Memory B cell (primary cell): ENCODE data around the gene SKIDA1.
"Not testable (repeated sequence)": the region's sequence is repeated elsewhere in the genome, so short reads cannot be mapped to it uniquely, and the experiment has no call there.

ENCODE experiments used
- ATAC-seq: fragments of 150-1000 bp; cut with Tn5 transposase; 2 replicates; pipeline ENCODE4 v1.10.0; 2021; ENCODE audit warnings: low read depth, mild to moderate bottlenecking, moderate library complexity
- DNase-seq, 2 donors: peaks; one replicate each; pipeline ENCODE4 v3.0.0; 2022; ENCODE audit warnings: low spot score in 2 of 2
- H3K27ac Mint-ChIP-seq: one replicate; pipeline ENCODE4 v1.8.0; 2022; ENCODE audit warnings: mild to moderate bottlenecking, moderate library complexity, mixed read lengths
- H3K27me3 Mint-ChIP-seq: one replicate; pipeline ENCODE4 v1.8.0; 2022; ENCODE audit warnings: mixed read lengths
- H3K36me3 Mint-ChIP-seq: one replicate; pipeline ENCODE4 v1.8.0; 2022; ENCODE audit warnings: mild to moderate bottlenecking, mixed read lengths
- H3K4me1 Mint-ChIP-seq: one replicate; pipeline ENCODE4 v1.8.0; 2022; ENCODE audit warnings: mixed read lengths
- H3K4me3 Mint-ChIP-seq: one replicate; pipeline ENCODE4 v1.8.0; 2022; ENCODE audit warnings: mild to moderate bottlenecking, moderate library complexity, mixed read lengths
- H3K9me3 Mint-ChIP-seq: one replicate; pipeline ENCODE4 v1.8.0; 2022; ENCODE audit warnings: mixed read lengths

SKIDA1 gene

DNA sequence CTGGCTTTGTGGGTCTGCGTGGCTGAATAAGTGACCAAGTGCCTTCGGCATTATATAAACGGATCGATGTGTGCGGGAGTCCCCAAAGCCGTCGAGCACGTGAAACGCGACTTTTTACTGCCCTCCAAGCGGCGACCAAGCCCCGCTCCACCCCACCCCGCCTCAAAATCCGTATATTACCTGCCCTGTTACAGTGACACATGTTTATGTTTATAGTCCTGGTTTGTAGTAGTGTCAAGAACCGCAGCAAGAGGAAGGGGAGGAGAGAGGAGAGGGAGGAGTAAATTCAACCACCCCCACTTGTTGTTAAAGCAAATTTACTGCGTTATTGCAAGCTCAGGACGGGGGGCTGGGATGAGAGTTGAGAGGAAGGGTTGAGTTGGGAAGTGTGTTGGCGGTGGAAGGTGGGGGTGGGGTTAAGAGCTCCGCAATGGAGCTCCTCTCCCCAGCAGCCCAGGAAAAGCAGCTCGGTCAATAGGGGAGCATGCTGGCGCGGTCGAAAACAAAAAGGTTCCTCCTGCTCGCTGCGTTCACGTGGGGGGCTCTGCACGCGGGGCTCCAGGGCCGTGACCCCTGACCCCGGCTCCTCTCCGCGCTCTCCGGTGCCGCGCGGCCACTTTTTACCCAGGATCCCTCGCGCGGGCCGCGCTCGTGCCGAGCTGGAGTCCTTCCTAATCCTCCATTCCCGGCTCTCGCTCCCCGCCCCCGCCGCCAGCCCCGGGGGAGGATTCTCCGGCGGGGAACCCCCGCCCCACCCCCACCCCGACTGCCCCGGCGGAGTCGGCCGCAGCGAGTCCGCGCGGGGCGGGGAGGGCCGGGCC, at the start of gene SKIDA1:
TSS of gene SKIDA1 (minus strand) at position 316 of the 821 bp plus-strand sequence. CDS start 7,860 bp downstream, outside the sequence.
- DNase-seq (peak in 1 of 2 donors; percentile 32), ATAC-seq (peak; percentile 61)
- Mint-ChIP-seq H3K4me3 (peak within 1 kb of the TSS; percentile 93), H3K4me1 (peaks cover 17% of the 10 kb centered on the region), H3K9me3 (no peaks in the 10 kb centered on the region), H3K27ac (peak within 1 kb of the TSS; percentile 90), H3K27me3 (peaks cover 5% of the 10 kb centered on the region), H3K36me3 (no peaks in the 10 kb centered on the region)

DNA sequence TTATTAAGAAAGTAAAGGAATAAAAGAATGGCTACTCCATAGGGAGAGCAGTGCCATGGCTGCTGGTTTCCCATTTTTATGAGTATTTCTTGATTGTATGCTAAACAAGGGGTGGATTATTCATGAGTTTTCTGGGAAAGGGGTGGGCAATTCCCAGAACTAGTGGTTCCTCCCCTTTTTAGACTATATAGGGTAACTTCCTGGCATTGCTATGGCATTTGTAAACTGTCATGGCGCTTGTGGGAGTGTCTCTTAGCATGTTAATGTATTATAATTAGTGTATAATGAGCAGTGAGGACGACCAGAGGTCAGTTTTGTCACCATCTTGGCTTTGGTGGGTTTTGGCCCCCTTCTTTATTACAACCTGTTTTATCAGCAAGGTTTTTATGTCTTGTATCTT, 49.0 kb upstream of the SKIDA1 start:
- H3K27ac Mint-ChIP-seq, H3K27me3 Mint-ChIP-seq, H3K9me3 Mint-ChIP-seq, ATAC-seq, H3K4me3 Mint-ChIP-seq, DNase-seq: not testable (repeated sequence)
- H3K4me1 Mint-ChIP-seq, result peaks cover 26% of the 10 kb centered on the region
- peaks cover 21% of the 10 kb centered on the region for H3K36me3 Mint-ChIP-seq

DNA sequence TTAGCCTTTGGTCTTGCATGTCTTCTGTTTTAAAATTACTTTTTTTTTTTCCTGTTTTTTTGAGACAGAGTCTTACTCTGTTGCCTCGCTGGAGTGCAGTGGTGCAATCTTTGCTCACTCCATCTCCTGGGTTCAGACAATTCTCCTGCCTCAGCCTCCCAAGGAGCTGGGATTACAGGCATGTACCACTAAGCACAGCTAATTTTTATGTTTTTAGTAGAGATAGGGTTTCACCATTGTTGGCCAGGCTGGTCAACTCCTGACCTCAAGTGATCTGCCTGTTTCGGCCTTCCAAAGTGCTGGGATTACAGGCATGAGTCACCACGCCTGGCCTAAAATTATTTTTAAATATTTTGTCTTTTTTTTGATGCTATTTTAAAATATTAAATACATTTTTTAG, 47.1 kb upstream of the SKIDA1 start:
- ATAC-seq, result no peak
- H3K36me3 Mint-ChIP-seq, result peaks cover 22% of the 10 kb centered on the region
- H3K4me3 Mint-ChIP-seq, result no peak overlapping the region
- H3K27ac Mint-ChIP-seq, result no peak overlapping the region
- no peaks in the 10 kb centered on the region for H3K9me3 Mint-ChIP-seq
- DNase-seq, result no peak
- peaks cover 26% of the 10 kb centered on the region for H3K4me1 Mint-ChIP-seq
- no peaks in the 10 kb centered on the region for H3K27me3 Mint-ChIP-seq

DNA sequence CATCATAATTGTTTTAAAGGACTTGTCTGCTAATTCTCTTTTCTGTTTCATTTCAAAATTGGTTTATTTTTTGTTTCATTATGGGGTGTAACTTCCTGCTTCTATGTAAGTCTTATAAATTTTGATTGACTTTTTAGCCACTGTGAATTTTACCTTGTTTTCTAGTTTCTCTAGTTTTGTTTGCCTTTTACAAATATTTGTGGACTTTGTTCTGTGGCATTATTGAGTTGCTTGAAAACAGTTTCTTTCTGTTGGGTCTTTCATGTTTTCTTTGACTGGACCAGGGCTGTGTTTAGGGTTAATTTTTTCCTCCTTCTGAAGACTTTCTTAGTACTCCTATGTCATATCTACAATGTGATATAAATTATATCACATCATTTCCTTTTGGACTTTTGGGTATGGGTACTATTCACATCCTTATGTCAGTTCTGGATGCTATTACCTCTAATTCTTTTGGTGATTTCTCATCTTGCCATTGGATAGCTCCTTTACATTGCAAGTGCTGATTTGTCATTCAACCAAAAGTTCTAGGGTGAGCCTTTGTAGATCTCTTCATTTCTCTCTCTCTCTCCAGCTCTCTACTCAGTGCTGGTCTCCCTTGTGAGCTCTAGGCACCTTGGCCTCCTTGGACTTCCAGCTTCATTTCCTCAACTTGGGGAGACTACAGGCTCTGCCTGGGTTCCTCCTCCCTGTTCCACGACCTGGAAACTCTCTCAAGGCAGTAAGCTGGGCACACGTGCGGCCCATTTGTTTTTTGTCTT, 45.5 kb upstream of the SKIDA1 start:
- ATAC-seq (no peak), DNase-seq (no peak)
- peak overlapping the region; percentile 5 for H3K27ac Mint-ChIP-seq
- no peaks in the 10 kb centered on the region for H3K27me3 Mint-ChIP-seq
- H3K36me3 Mint-ChIP-seq, result peaks cover 15% of the 10 kb centered on the region
- no peaks in the 10 kb centered on the region for H3K9me3 Mint-ChIP-seq
- peaks cover 27% of the 10 kb centered on the region for H3K4me1 Mint-ChIP-seq
- H3K4me3 Mint-ChIP-seq, result no peak overlapping the region

DNA sequence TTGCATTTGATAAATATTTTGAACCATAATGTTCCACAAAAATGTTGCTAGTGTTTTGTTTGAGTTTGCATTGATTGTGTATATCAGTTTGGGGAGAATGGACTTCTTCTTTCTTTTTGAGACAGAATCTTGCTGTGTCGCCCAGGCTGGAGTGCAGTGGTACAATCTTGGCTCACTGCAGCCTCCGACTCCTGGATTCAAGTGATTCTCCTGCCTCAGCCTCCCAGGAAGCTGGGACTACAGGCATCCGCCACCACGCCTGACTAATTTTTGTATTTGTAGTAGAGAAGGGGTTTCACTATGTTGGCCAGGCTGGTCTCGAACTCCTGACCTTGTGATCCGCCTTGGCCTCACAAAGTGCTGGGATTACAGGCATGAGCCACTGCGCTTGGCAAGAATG, 33.5 kb upstream of the SKIDA1 start:
- H3K4me3 Mint-ChIP-seq, ATAC-seq, H3K27ac Mint-ChIP-seq, H3K27me3 Mint-ChIP-seq, H3K9me3 Mint-ChIP-seq, DNase-seq, H3K4me1 Mint-ChIP-seq: not testable (repeated sequence)
- peaks cover 33% of the 10 kb centered on the region for H3K36me3 Mint-ChIP-seq

DNA sequence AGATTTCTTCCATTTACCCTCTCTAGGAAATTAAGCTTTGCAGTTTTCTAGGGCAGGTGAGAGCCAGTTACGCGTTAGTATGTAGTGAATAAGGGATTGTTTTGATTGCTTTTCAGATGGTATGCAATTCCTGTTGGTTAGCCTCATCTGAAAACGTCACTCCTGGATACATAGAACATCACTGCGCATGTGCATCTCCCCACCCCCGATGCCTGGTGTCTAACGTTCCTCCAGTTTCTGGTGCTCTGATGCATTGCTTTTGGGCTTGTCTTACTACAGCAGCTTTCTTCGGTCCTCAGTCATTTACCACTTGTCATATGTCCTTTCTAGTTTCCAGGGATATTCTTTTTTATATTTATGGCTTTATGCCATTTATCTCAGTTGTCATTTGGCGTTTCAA, 31.0 kb upstream of the SKIDA1 start:
- Mint-ChIP-seq H3K36me3 (peaks cover 41% of the 10 kb centered on the region), H3K27ac (peak overlapping the region; percentile 28), H3K4me1 (peaks cover 9% of the 10 kb centered on the region), H3K27me3 (no peaks in the 10 kb centered on the region), H3K4me3 (no peak overlapping the region), H3K9me3 (no peaks in the 10 kb centered on the region)
- no peak for DNase-seq
- no peak for ATAC-seq

DNA sequence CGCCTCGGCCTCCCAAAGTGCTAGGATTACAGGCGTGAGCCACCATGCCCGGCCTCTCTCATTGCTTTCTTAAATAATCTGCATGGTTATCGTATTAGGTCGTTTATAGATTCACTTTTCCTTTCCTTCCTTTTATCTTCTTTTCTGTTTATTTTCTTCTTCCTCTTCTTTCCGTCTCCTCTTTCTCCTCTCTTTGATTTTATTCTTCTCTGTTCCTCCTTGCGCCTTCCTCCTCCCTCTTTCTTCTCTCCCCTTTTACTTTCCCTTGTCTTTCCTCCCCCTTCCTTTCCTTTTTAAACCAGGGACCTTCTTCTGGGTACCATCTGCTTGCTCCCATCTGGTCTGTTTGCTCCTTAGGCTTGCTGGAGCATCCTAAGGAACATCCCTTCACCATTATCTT, 27.2 kb upstream of the SKIDA1 start:
- Mint-ChIP-seq H3K36me3 (peaks cover 30% of the 10 kb centered on the region), H3K27ac (peak overlapping the region; percentile 19), H3K27me3 (no peaks in the 10 kb centered on the region), H3K4me1 (peaks cover 6% of the 10 kb centered on the region), H3K9me3 (no peaks in the 10 kb centered on the region), H3K4me3 (no peak overlapping the region)
- DNase-seq (no peak), ATAC-seq (no peak)

DNA sequence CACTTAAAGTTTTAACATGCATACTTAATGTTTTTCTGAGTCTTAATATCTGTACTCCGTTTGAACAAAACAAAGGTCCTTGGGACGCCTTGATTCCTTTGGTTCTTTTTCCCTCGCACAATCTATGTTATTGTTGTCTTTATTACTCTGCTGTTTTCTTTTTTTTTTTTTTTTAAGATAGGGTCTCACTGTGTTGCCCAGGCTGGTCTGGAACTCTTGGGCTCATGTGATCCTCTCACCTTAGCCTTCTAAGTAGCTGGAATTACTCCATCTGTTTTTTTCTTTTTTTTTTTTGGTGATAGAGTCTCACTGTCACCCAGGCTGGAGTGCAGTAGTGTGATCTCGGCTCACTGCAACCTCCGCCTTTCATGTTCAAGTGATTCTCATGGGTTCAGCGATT, 21.8 kb upstream of the SKIDA1 start:
- no peaks in the 10 kb centered on the region for H3K4me1 Mint-ChIP-seq
- no peaks in the 10 kb centered on the region for H3K9me3 Mint-ChIP-seq
- H3K36me3 Mint-ChIP-seq, result peaks cover 32% of the 10 kb centered on the region
- peak overlapping the region; percentile 4 for H3K27ac Mint-ChIP-seq
- no peak for DNase-seq
- no peak for ATAC-seq
- H3K27me3 Mint-ChIP-seq, result no peaks in the 10 kb centered on the region
- no peak overlapping the region for H3K4me3 Mint-ChIP-seq

DNA sequence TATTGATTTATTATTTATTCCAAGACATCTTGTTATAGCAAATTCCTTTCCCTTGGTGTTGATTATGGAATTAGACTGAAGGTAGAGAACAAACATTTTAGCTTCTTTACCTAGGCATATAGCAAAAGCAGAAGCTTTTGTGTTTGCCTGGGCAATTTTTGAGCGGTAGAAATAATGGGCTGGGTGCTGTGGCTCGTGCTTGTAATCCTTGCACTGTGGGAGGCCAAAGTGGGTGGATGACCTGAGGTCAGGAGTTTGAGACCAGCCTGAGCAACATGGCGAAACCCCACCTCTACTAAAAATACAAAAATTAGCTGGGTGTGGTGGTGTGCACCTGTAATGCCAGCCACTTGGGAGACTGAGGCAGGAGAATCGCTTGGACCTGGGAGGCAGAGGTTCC, 15.2 kb upstream of the SKIDA1 start:
- DNase-seq, ATAC-seq, H3K9me3 Mint-ChIP-seq, H3K4me1 Mint-ChIP-seq, H3K4me3 Mint-ChIP-seq, H3K27ac Mint-ChIP-seq, H3K27me3 Mint-ChIP-seq: not testable (repeated sequence)
- peaks cover 34% of the 10 kb centered on the region for H3K36me3 Mint-ChIP-seq

DNA sequence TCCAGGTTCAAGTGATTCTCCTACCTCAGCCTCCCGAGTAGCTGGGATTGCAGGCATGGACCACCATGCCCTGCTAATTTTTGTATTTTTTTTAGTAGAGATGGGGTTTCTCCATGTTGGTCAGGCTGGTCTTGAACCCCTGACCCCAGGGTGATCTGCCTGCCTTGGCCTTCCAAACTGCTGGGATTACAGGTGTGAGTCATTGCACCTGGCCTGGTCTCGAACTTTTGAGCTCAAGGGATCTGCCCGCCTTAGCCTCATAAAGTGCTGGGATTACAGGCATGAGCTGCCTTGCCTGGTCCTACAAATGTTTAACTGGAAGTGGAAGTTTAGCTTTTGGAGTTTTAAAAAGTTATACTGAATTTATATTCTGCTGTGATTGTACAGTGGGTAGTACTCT, 11.4 kb upstream of the SKIDA1 start:
- DNase-seq (no peak), ATAC-seq (no peak)
- Mint-ChIP-seq H3K27ac (no peak overlapping the region), H3K36me3 (peaks cover 13% of the 10 kb centered on the region), H3K4me1 (peaks cover 17% of the 10 kb centered on the region), H3K4me3 (peak overlapping the region; percentile 11), H3K9me3 (no peaks in the 10 kb centered on the region), H3K27me3 (no peaks in the 10 kb centered on the region)

DNA sequence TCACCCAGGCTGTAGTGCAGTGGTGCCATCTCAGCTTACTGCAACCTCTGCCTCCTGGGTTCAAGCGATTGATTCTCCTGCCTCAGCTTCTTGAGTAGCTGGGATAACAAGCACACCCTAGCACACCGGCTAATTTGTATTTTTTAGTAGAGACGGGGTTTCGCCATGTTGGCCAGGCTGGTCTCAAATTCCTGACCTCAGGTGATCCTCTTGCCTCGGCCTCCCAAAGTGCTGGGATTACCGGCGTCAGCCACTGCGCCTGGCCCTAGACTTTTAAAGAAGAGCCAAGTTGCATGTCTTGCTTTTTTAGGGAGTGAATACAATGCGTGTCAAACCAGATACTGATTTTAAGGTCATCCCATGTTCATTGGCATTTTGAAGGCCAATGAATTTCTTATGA, 10.5 kb upstream of the SKIDA1 start:
- peak overlapping the region; percentile 1 for H3K4me3 Mint-ChIP-seq
- not testable (repeated sequence) for H3K27me3 Mint-ChIP-seq, DNase-seq, ATAC-seq, H3K9me3 Mint-ChIP-seq
- H3K4me1 Mint-ChIP-seq, result peaks cover 14% of the 10 kb centered on the region
- peaks cover 11% of the 10 kb centered on the region for H3K36me3 Mint-ChIP-seq
- peak overlapping the region; percentile 93 for H3K27ac Mint-ChIP-seq

DNA sequence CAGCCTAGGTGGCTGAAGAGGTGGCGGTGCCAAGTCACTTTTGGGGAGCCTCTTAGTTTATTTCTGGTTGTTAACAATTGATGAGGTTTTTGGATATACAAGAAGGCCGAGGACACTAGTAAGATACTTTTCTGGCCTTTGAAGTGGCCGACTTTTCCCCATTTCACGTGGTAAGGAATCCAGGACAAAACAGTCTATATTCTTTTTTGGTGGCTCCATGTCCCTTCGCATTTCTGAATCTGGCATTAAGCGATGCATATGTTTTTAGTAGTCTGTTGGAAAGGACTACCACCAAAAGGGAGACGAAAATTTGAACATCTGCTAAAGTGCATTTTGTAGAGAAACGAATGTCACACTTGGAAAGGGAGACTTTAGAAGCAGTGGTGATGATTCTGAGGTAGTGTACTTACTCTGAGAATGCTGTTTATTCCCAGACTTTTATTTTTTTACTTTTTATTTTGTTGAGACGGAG, 10.0 kb upstream of the SKIDA1 start:
- H3K9me3 Mint-ChIP-seq, result no peaks in the 10 kb centered on the region
- ATAC-seq, result no peak
- H3K27ac Mint-ChIP-seq, result peak overlapping the region; percentile 93
- H3K4me3 Mint-ChIP-seq, result peak overlapping the region; percentile 78
- H3K27me3 Mint-ChIP-seq, result no peaks in the 10 kb centered on the region
- peaks cover 8% of the 10 kb centered on the region for H3K36me3 Mint-ChIP-seq
- DNase-seq, result no peak
- H3K4me1 Mint-ChIP-seq, result peaks cover 14% of the 10 kb centered on the region

DNA sequence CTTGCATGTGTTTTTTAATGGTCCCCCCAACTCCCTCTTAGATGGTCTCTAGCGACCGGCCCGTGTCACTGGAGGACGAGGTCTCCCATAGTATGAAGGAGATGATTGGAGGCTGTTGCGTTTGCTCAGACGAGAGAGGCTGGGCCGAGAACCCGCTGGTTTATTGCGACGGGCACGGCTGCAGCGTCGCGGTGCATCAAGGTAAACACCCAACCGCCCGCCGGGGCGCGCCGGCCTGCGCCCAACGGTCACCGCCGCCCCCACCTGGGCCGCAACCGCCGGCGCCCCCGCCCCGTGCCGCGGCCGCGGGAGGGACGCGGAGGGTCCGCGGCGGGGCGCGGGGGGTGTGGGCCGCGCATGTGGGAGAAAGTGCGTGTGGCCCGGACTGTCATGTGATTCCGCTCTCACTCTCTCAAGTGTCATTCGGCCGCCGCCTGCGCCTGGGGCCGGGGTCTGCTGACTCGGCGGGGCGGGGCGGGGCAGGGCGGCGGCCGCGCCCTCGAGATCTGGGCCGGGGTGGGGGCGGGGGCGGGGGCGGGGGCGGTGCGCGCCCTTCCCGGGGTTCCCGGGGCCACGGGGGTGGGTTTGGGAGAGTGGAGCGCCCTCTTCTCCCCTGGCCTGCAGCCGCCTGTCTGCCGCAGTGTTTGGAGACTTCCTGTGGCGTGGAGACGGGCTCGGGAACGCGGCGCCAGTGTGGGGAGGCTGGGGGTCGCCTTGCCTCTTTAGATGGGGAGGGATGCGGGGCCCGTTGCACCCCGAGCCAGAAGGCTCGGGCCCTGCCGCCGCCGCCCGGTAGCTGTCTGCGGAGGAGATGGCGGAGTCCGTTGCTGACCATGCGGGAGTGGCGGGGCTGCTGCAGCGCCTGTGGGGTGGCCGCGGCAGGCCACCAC, 9.4 kb upstream of the SKIDA1 start:
- Mint-ChIP-seq H3K4me3 (peak overlapping the region; percentile 90), H3K36me3 (peaks cover 8% of the 10 kb centered on the region), H3K9me3 (no peaks in the 10 kb centered on the region), H3K27ac (peak overlapping the region; percentile 93), H3K4me1 (peaks cover 14% of the 10 kb centered on the region), H3K27me3 (no peaks in the 10 kb centered on the region)
- ATAC-seq (peak; percentile 33), DNase-seq (peak in 1 of 2 donors; percentile 49)

DNA sequence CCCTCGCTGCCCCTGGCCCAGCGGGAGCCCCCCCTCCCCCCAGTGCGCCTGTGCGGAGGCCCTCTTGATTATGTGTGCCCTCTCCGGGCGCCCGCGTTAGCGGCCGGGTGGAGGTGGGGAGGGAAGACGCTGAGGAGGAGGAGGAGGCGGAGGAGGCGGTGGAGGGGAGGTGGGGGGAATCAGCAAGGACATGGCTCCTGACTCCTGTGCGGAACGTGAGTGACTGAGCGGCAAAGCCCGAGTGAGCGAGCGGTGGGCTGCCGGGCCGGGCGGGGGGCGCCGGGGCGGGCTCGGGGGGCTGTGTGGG, 8.8 kb upstream of the SKIDA1 start:
- Mint-ChIP-seq H3K4me1 (peaks cover 14% of the 10 kb centered on the region), H3K27ac (peak overlapping the region; percentile 93), H3K27me3 (no peaks in the 10 kb centered on the region), H3K4me3 (peak overlapping the region; percentile 90), H3K36me3 (peaks cover 3% of the 10 kb centered on the region), H3K9me3 (no peaks in the 10 kb centered on the region)
- DNase-seq (no peak), ATAC-seq (no peak)
